Activated naive CD8-positive, alpha-beta T cell treated with anti-CD3 and anti-CD28 coated beads, Interleukin-2, amount 50 U/mL, for 24 hours (primary cell): ENCODE data around the gene IL26.
"Not testable (repeated sequence)": the region's sequence is repeated elsewhere in the genome, so short reads cannot be mapped to it uniquely, and the experiment has no call there.

Source experiments
- ATAC-seq: fragments of 150-1000 bp; cut with Tn5 transposase; one replicate; pipeline ENCODE4 v1.10.0; 2021
- DNase-seq: peaks from one replicate; pipeline ENCODE4 v3.0.0; 2021
- H3K27ac Mint-ChIP-seq: one replicate; pipeline ENCODE4 v1.8.0; 2021; ENCODE audit warnings: mild to moderate bottlenecking, mixed read lengths
- H3K27me3 Mint-ChIP-seq: one replicate; pipeline ENCODE4 v1.8.0; 2021; ENCODE audit warnings: mixed read lengths
- H3K36me3 Mint-ChIP-seq: one replicate; pipeline ENCODE4 v1.8.0; 2021; ENCODE audit warnings: low read depth, mixed read lengths
- H3K4me1 Mint-ChIP-seq: one replicate; pipeline ENCODE4 v1.8.0; 2021; ENCODE audit warnings: mixed read lengths
- H3K4me3 Mint-ChIP-seq: one replicate; pipeline ENCODE4 v1.8.0; 2021; ENCODE audit warnings: mild to moderate bottlenecking, moderate library complexity, mixed read lengths
- H3K9me3 Mint-ChIP-seq: one replicate; pipeline ENCODE4 v1.8.0; 2021; ENCODE audit warnings: mixed read lengths

The IL26 gene

DNA sequence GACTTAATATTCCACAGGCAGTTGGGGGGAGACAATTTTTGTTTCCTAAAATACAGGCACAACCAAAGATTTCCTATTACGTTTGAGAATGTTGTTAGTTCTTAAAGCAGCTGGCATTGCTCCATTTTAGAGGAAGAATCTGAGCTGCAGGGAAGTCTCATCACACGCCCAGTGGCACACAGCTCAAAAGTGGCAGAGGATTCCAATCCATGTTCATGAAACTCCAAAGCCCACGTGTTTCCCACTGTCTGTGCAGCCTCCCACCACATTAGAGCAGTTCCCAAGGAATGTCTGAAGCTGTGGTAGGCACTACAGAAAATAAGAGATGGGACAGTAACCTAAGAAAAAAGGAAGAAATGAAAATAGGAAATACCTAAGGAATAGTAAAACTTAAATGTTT lies 6.1 kb upstream of the IL26 start:
- Mint-ChIP-seq H3K27me3 (peaks cover 4% of the 10 kb centered on the region), H3K36me3 (no peaks in the 10 kb centered on the region), H3K27ac (no peak overlapping the region), H3K4me1 (peaks cover 28% of the 10 kb centered on the region), H3K9me3 (no peaks in the 10 kb centered on the region), H3K4me3 (no peak overlapping the region)
- DNase-seq (no peak), ATAC-seq (no peak)

DNA sequence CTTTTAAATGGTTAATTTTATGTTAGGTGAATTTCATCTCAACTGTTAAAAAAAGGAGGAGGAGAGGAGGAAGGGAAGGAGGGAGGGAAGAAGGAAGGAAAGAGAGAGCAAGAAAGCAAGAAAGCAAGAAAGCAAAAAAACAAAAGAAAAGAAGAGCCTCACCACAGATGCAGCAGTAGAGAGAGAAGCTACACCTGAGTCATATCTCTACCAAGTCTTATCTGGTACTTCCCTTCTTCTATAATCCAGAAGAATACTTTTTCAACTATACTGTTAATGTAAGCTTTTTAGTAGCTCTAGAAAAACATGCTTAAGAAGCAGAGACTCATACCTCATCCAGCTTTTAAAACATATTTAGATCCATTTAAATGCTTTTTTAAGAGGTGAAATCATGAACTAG lies 5.6 kb upstream of the IL26 start:
- ATAC-seq = no peak
- peaks cover 23% of the 10 kb centered on the region for H3K4me1 Mint-ChIP-seq
- no peaks in the 10 kb centered on the region for H3K9me3 Mint-ChIP-seq
- no peak overlapping the region for H3K4me3 Mint-ChIP-seq
- no peak for DNase-seq
- H3K36me3 Mint-ChIP-seq = no peaks in the 10 kb centered on the region
- H3K27ac Mint-ChIP-seq = no peak overlapping the region
- peaks cover 4% of the 10 kb centered on the region for H3K27me3 Mint-ChIP-seq

DNA sequence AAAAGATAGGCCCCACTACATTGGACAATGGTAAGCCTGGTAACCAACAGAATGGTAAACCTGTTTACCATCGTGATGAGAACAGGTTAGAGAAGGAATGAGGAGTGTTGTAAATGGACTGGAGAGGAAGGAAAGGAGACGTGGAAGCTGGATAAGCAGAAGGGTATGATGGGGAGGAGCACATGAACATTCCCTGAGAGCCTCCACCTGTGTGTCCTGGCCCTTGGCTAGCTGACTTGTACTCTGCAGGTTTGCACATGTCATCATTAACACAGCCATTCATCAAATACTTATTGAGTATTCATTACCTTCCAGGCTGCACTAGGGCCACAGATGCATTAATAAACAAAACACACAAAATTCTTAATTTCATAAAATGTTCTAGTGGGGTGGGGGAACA lies 4.3 kb upstream of the IL26 start:
- H3K4me3 Mint-ChIP-seq = no peak overlapping the region
- no peaks in the 10 kb centered on the region for H3K36me3 Mint-ChIP-seq
- H3K27ac Mint-ChIP-seq = no peak overlapping the region
- peaks cover 19% of the 10 kb centered on the region for H3K4me1 Mint-ChIP-seq
- DNase-seq = no peak
- ATAC-seq = no peak
- peaks cover 8% of the 10 kb centered on the region for H3K27me3 Mint-ChIP-seq
- no peaks in the 10 kb centered on the region for H3K9me3 Mint-ChIP-seq

DNA sequence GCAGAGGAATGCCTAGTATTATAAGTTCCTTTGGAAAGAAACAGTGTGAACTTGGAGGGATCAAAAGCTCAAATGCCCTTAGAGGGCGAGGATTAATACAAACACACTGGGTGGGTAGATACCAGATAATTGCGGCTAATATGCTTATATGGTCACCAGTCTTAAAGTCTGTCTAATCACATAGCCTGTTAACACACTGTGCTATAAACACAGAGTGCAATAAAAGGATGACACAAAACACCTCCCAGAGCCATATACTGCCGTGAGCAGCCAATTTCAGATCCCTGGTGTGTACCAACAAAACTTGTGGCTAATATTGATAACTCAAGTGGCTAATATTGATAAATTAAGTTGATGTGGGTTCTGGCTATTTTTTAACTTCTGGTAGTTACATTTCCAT lies 1.7 kb upstream of the IL26 start:
- Mint-ChIP-seq H3K9me3 (no peaks in the 10 kb centered on the region), H3K27ac (no peak overlapping the region), H3K36me3 (no peaks in the 10 kb centered on the region), H3K27me3 (peaks cover 4% of the 10 kb centered on the region), H3K4me1 (peaks cover 16% of the 10 kb centered on the region), H3K4me3 (no peak overlapping the region)
- no peak for DNase-seq
- no peak for ATAC-seq

DNA sequence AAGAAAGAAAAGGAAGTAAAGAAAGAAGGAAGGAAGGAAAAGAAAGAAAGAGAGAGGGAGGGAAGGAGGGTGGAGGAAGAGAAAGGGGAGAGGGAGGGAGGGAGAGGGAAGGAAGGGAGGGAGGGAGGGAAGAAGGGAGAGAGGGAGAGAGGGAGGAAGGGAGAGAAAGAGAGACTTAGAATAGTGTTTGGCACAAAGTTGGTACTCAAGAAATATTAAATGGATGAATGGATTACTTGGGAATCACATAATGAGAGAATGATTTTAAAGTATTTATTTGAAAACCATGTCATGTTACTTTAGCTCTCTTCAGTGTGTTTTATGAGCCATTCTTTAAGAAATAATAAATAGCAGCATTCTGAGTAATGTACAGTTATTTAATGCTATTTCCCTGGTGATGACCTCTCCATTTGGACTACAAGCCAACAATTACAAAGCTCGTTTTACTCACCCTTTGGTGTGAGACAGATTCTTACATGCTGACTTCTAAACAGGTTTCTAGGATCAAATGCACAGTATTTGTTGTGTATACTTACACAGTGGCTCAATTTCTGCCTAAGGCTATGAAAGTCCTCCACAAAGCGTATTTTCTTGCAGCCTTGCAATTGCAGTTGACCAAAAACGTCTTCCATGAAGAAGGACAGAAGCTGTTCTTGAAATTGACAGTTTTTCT lies 861 bp downstream of the IL26 start:
- Mint-ChIP-seq H3K27me3 (peaks cover 4% of the 10 kb centered on the region), H3K9me3 (no peaks in the 10 kb centered on the region), H3K4me3 (no peak overlapping the region), H3K36me3 (no peaks in the 10 kb centered on the region), H3K27ac (no peak overlapping the region), H3K4me1 (peaks cover 14% of the 10 kb centered on the region)
- no peak for DNase-seq
- no peak for ATAC-seq

DNA sequence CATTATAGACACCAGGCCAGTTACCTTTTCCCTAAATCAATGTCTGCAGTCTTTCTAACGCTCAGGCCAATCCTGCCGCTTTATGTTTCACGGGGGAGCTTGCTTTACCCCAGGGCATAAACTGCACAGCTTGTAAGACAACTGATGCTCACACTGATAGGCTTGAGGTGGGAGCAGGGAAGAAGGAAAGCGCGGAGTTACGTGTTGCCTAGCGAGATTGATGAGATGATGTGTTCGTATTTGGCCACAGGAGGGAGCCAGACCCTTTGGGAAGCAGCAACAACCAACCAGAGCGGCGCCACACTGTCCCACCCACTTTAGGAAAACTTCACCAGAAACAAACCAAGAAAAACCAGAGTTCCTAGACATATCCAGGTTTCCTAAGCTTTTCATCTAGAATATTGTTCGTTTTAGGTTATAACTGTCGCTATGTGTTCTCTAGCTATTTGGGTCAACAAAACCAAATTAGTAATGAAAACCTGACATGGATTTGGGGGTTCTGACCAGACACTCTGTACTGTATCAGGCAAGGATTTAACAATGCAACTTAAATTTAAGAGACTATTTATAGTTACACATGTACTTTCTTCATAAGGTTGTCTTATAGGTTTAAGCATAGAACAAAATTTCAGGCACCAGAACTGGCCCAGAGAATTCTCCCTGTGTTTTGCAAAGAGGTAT lies 2.4 kb downstream of the IL26 start:
- peaks cover 14% of the 10 kb centered on the region for H3K4me1 Mint-ChIP-seq
- H3K4me3 Mint-ChIP-seq = peak overlapping the region; percentile 21
- peak; percentile 75 for DNase-seq
- no peak overlapping the region for H3K27ac Mint-ChIP-seq
- no peaks in the 10 kb centered on the region for H3K9me3 Mint-ChIP-seq
- peaks cover 4% of the 10 kb centered on the region for H3K27me3 Mint-ChIP-seq
- H3K36me3 Mint-ChIP-seq = no peaks in the 10 kb centered on the region
- peak; percentile 95 for ATAC-seq

DNA sequence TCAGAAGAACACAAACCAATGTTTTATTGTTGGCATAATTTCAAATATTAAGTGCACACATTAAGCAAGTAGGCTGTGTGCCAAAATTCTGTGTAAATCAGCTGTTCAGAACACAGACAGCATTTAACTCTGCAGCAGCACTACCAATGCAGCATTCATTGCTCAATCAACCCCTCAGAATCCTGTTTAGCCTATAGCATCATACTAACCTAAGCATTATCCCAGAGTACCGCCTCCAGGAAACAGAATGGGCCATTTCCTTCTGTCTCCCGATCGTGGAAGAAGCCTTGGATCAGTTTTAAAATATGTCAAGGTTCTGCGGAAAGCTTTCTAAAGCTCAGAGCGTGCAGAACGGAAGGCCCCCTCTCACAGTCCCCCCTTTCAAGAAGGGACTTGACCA lies 3.3 kb downstream of the IL26 start:
- no peak overlapping the region for H3K4me3 Mint-ChIP-seq
- H3K4me1 Mint-ChIP-seq = peaks cover 14% of the 10 kb centered on the region
- H3K27me3 Mint-ChIP-seq = peaks cover 6% of the 10 kb centered on the region
- DNase-seq = no peak
- H3K36me3 Mint-ChIP-seq = no peaks in the 10 kb centered on the region
- no peak for ATAC-seq
- no peaks in the 10 kb centered on the region for H3K9me3 Mint-ChIP-seq
- no peak overlapping the region for H3K27ac Mint-ChIP-seq

DNA sequence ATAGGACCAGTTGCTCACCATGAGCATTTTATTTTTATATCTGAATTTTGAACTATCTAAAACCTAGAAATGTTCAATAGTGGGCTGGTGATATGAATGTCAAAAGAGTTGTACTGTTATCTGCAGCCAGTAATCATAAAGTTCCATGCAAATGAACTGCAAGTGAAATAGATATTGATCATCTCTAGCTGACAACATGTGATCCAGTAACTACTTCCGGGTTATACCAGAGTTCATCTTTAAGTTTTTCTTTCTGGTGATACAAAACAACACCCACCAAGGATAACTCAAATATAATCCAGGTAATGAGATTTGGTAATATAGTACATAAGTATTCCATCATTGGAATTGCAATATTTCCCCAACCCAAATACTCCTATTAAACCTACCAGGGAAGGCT lies 4.1 kb downstream of the IL26 start:
- Mint-ChIP-seq H3K27me3 (peaks cover 6% of the 10 kb centered on the region), H3K4me3 (no peak overlapping the region), H3K9me3 (no peaks in the 10 kb centered on the region), H3K27ac (no peak overlapping the region), H3K4me1 (peaks cover 14% of the 10 kb centered on the region), H3K36me3 (no peaks in the 10 kb centered on the region)
- ATAC-seq (no peak), DNase-seq (no peak)

DNA sequence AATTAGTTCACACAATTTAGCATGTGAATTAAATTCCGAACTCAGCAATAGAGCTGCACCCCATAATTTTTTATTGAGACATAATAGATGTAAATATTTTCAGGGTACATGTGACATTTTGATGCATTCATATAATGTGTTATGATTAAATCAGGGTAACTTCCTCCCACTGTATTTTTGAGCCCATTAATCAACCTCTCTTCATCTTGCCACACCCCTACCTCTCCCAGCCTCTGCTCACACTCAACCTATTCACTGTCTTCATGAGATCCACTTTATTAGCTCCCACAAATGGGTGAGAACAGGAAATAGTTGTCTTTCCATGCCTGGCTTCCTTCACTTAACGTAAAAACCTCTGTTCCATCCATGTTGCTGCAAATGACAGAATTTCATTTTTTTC lies 14.7 kb downstream of the IL26 start:
- Mint-ChIP-seq H3K36me3 (no peaks in the 10 kb centered on the region), H3K27ac (no peak overlapping the region)
- ATAC-seq = no peak

DNA sequence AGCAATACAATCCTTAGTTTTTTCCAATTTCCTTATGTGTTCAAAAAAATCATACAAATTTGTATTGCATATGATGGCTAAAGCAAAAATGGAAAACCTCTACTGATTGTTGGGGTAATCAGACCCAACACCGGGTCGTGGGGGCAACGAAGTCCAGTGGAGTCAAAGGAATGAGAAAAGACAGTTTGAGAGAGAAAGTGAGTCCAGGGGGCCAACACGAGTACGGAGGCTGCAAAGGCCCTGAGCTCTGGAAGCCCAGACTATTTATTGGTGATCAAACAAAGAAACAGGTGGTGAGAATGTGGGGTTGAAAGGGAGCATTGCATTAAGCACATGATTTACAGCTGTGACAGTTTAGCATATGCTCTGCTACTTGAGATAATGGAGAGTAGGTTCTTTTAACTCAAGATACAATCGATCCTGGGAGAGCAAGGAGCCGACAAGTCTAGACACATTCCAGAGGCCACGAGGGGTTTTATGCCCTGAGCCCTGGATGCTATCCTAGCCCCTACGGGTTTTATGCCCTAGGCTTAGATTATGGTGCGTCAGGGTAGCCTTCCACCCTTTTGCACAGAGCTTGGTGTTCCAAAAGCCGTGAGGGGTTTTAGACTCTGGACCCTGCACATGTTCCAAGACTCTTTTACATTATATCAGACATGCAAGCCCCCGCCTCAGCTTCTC lies 16.4 kb downstream of the IL26 start:
- H3K27ac Mint-ChIP-seq, H3K36me3 Mint-ChIP-seq, DNase-seq, H3K4me3 Mint-ChIP-seq, ATAC-seq, H3K9me3 Mint-ChIP-seq: not testable (repeated sequence)
- Mint-ChIP-seq H3K27me3 (peaks cover 10% of the 10 kb centered on the region), H3K4me1 (peaks cover 21% of the 10 kb centered on the region)

More for the DNA sequence above, 14.7 kb downstream of the IL26 start:
- H3K4me1 Mint-ChIP-seq = peaks cover 21% of the 10 kb centered on the region
- no peaks in the 10 kb centered on the region for H3K9me3 Mint-ChIP-seq
- peaks cover 8% of the 10 kb centered on the region for H3K27me3 Mint-ChIP-seq
- H3K4me3 Mint-ChIP-seq = no peak overlapping the region
- DNase-seq = no peak

DNA sequence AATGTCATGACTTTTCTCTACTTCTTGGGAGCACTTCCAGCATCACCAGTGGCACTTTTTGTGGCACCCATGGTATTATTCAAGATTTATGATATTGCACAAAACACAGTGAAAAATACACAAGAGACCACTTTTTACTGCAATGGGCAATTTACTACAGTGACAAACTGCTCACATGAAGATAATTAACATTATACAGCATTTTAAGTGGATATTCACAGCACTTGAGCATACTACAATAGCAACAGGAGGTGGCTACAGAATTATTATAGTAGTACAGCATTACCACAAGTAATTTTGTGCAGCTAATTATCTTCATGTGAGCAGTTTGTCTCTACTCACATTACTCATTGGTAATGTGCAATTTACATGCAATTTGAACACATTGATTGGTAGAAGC lies 18.3 kb downstream of the IL26 start:
- ATAC-seq = no peak
- peaks cover 28% of the 10 kb centered on the region for H3K4me1 Mint-ChIP-seq
- no peaks in the 10 kb centered on the region for H3K36me3 Mint-ChIP-seq
- H3K27me3 Mint-ChIP-seq = peaks cover 8% of the 10 kb centered on the region
- H3K4me3 Mint-ChIP-seq = no peak overlapping the region
- H3K27ac Mint-ChIP-seq = no peak overlapping the region
- no peak for DNase-seq
- H3K9me3 Mint-ChIP-seq = no peaks in the 10 kb centered on the region

DNA sequence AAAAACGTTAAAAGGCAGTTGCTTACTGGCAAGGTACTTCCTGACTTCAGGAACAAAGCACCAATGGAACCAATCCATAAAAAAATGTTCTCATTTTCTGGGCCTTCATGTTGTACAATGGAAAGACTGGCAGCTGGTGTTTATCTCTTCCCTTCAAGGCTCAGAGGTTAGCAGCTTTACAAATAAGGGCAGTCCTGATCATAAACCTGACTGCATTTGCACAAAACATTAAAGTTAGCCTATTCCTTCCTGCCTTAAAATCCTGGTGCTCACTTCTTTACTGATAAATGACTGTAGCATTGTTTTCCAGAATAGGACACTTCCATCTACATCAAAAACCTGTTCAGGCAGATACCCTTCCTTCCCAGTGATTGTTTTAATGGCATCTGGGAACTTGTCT lies 19.2 kb downstream of the IL26 start:
- H3K27ac Mint-ChIP-seq = no peak overlapping the region
- peaks cover 8% of the 10 kb centered on the region for H3K27me3 Mint-ChIP-seq
- no peaks in the 10 kb centered on the region for H3K36me3 Mint-ChIP-seq
- no peaks in the 10 kb centered on the region for H3K9me3 Mint-ChIP-seq
- H3K4me1 Mint-ChIP-seq = peaks cover 23% of the 10 kb centered on the region
- no peak for ATAC-seq
- DNase-seq = no peak
- no peak overlapping the region for H3K4me3 Mint-ChIP-seq

DNA sequence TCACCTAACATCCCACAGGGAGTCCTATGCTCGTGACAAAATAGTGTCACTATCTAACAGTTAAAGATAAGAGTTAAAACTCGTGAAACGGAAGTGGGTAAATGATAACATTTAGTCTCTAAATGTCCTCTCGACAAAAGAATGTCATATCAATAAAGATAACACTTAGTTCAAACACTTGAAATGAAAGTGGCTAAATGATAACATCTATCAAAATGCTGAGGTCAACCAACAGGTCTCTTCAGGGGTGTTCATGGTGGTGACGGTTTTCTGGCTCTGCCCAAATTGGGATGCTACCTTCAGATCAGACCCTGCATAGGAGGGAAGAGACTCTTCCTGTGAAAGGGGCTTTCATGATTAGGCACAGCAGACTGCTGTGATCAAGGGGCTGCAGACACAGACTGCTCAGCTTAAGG lies 22.1 kb downstream of the IL26 start:
- Mint-ChIP-seq H3K9me3 (no peaks in the 10 kb centered on the region), H3K36me3 (peaks cover under 1% of the 10 kb centered on the region), H3K27me3 (peaks cover 8% of the 10 kb centered on the region), H3K4me1 (peaks cover 49% of the 10 kb centered on the region), H3K27ac (no peak overlapping the region), H3K4me3 (no peak overlapping the region)
- DNase-seq = no peak
- ATAC-seq = peak; percentile 33

DNA sequence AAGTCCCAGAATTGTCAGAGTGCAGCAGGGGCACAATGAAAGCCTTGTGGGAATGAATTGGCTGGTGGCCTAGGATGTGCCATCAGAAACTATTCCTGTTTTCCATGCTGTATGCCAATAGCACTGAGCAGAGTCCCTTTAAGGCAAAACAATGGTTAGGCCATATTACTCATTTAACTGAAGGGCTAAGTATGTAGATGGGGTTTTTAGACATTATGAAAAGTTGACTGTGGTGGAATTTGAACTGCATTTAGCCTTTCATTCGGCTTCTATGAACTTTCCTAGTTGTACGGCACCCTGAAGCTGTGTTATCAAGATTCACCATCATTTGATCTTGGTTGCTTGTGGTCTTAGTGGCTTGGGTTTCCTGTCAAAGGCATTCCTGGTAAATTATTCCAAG lies 24.8 kb downstream of the IL26 start:
- peaks cover 2% of the 10 kb centered on the region for H3K27me3 Mint-ChIP-seq
- peaks cover 58% of the 10 kb centered on the region for H3K4me1 Mint-ChIP-seq
- no peak overlapping the region for H3K4me3 Mint-ChIP-seq
- peak; percentile 53 for ATAC-seq
- H3K36me3 Mint-ChIP-seq = peaks cover 1% of the 10 kb centered on the region
- no peak for DNase-seq
- H3K27ac Mint-ChIP-seq = peak overlapping the region; percentile 50
- H3K9me3 Mint-ChIP-seq = no peaks in the 10 kb centered on the region

DNA sequence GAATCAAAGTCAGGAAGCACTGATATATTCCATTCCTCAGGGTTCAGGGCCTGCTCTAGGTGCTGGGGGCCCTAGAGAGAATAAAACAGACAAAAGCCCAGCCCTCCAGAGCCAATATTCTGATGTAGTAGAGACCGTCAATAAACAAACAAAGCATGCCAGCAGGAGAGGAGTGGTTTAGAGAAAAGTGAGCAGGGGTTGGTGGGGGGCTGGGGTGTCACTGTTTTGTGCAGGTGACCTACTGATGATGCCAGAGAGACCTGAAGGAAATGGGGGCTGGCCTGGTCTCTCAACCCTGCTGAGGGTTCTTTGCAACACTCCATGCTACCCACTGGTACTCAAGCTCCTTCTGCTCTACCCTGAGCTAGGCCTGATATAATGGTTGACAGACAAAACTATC lies 26.5 kb downstream of the IL26 start:
- ATAC-seq (no peak), DNase-seq (no peak)
- Mint-ChIP-seq H3K36me3 (peaks cover 1% of the 10 kb centered on the region), H3K27me3 (no peaks in the 10 kb centered on the region), H3K4me3 (no peak overlapping the region), H3K27ac (peak overlapping the region; percentile 95), H3K4me1 (peaks cover 71% of the 10 kb centered on the region), H3K9me3 (no peaks in the 10 kb centered on the region)
